ENCODE data around the gene PPM1H. TPM values are rescaled to one million over a fixed set of nuclear protein-coding genes. Genes with fewer than 3 reads are reported as not detected.

PPM1H gene
- total and polyA plus RNA-seq, 2 of the 8 experiments (the other 6 are each of a cell fraction or from before 2014, with no cell fraction given): 16.4 to 36.1 TPM

DNA sequence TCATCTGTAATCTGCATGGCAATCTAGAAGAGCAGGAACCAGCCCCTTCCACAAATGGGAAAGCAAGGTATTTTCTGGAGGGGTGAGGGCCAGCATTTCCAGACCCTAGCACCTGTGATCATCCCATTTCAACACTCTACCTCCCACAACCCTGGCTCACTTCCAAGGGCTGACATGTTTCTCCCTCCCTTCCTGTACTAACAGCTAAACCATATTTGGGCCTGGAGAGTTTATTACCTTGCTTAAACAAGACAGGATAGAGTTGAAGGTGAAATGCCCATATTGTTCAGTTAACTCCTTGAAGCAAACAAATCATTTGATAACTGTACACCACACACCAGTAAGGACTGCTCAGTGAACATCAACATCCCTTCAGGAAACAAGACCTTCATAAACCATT, 158.4 kb downstream of the PPM1H start:
- no peak overlapping the region for H2BK12ac ChIP-seq (ENCODE audit: low read depth, low read length)
- TF ChIP-seq CBX8 (IDR thresholded peaks at IDR 0.05; ENCODE audit: borderline replicate concordance, low read depth, low read length): no peak
- no peak for TF ChIP-seq CBX5 (IDR thresholded peaks at IDR 0.05; ENCODE audit: low read depth, low read length)
- no peak for TF ChIP-seq EP300 (IDR thresholded peaks at IDR 0.05; ENCODE audit: borderline replicate concordance in 1 of 2, low read depth in 2 of 2, low read length in 2 of 2)
- TF ChIP-seq ZNF274 (IDR thresholded peaks at IDR 0.05; ENCODE audit: borderline replicate concordance, extremely low read depth, low read length): no peak
- TF ChIP-seq KDM4A (IDR thresholded peaks at IDR 0.05; ENCODE audit: low read depth, low read length, severe bottlenecking): no peak
- TF ChIP-seq HDAC6 (IDR thresholded peaks at IDR 0.05; ENCODE audit: low read depth, low read length): no peak
- no peak for TF ChIP-seq TEAD4 (IDR thresholded peaks at IDR 0.05; ENCODE audit: low read depth, low read length)
- TF ChIP-seq CEBPB (IDR thresholded peaks at IDR 0.05; ENCODE audit: low read depth, low read length): no peak
- TF ChIP-seq CHD2 (IDR thresholded peaks at IDR 0.05; ENCODE audit: low read length): no peak
- TF ChIP-seq, protein P1, sequence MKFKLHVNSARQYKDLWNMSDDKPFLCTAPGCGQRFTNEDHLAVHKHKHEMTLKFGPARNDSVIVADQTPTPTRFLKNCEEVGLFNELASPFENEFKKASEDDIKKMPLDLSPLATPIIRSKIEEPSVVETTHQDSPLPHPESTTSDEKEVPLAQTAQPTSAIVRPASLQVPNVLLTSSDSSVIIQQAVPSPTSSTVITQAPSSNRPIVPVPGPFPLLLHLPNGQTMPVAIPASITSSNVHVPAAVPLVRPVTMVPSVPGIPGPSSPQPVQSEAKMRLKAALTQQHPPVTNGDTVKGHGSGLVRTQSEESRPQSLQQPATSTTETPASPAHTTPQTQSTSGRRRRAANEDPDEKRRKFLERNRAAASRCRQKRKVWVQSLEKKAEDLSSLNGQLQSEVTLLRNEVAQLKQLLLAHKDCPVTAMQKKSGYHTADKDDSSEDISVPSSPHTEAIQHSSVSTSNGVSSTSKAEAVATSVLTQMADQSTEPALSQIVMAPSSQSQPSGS (IDR thresholded peaks at IDR 0.05; ENCODE audit: low read length): no peak
- TF ChIP-seq, protein P2, sequence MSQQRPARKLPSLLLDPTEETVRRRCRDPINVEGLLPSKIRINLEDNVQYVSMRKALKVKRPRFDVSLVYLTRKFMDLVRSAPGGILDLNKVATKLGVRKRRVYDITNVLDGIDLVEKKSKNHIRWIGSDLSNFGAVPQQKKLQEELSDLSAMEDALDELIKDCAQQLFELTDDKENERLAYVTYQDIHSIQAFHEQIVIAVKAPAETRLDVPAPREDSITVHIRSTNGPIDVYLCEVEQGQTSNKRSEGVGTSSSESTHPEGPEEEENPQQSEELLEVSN (IDR thresholded peaks at IDR 0.05): no peak
- TF ChIP-seq BCL11A (IDR thresholded peaks at IDR 0.05; ENCODE audit: low read depth in 2 of 2, low read length in 2 of 2): no peak
- TF ChIP-seq TCF12 (IDR thresholded peaks at IDR 0.05; ENCODE audit: low read depth, low read length): no peak

More for the DNA sequence above, 158.4 kb downstream of the PPM1H start:
- no peaks in the 10 kb centered on the region for H3K9me3 ChIP-seq (ENCODE audit: insufficient read depth in 2 of 2, low read depth in 1 of 2, low read length in 1 of 2)
- H3K36me3 ChIP-seq (ENCODE audit: control insufficient read depth in 2 of 4, insufficient read depth in 4 of 4, low read length in 3 of 4): no peaks in the 10 kb centered on the region
- H4K8ac ChIP-seq (ENCODE audit: extremely low read depth, insufficient read depth, low read length): no peak overlapping the region
- H3K4me1 ChIP-seq (replicated peaks in 1 of 4; ENCODE audit: control insufficient read depth in 3 of 4, insufficient read depth in 4 of 4, low read length in 3 of 4): peaks cover 0 to 4% (median 2%) of the 10 kb centered on the region in 4 experiments; a peak in 3 of 7 replicates
- no peaks in the 10 kb centered on the region for H3K27me3 ChIP-seq (replicated peaks in 1 of 4; ENCODE audit: control insufficient read depth in 3 of 4, extremely low read depth in 1 of 4, insufficient read depth in 3 of 4, low read length in 3 of 4)
- no peak overlapping the region for H3K4me2 ChIP-seq (ENCODE audit: insufficient read depth in 1 of 2, low read depth in 2 of 2, low read length in 2 of 2)
- no peak overlapping the region for H4K91ac ChIP-seq (replicated peaks; ENCODE audit: insufficient read length, low read length)
- H2BK120ac ChIP-seq (replicated peaks; ENCODE audit: low read depth, low read length): no peak overlapping the region
- CTCF ChIA-PET (ENCODE audit: partially characterized antibody): interaction anchor here (1.4 kb wide), 1 partner anchor 195 kb away, joined by 5 read pairs; no protein-coding TSS in a partner anchor
- H2BK15ac ChIP-seq (ENCODE audit: low read length): no peak overlapping the region
- DNase-seq (ENCODE audit: low read depth in 1 of 2, low spot score in 2 of 2): no peak
- no peaks in the 10 kb centered on the region for H3K79me1 ChIP-seq (ENCODE audit: low read depth, low read length)
- H4K5ac ChIP-seq (ENCODE audit: insufficient read length, low read depth, low read length): no peak overlapping the region
- no peak overlapping the region for H2AFZ ChIP-seq (ENCODE audit: low read length)
- H3K18ac ChIP-seq (ENCODE audit: extremely low read depth, low read length): no peak overlapping the region
- no peak overlapping the region for H3K4me3 ChIP-seq (ENCODE audit: extremely low read depth in 1 of 4, insufficient read depth in 2 of 4, low read depth in 3 of 4, low read length in 4 of 4)
- H3K79me2 ChIP-seq (ENCODE audit: control insufficient read depth in 1 of 2, insufficient read depth in 2 of 2, low read length in 2 of 2): no peaks in the 10 kb centered on the region
- no peak overlapping the region for H2AK5ac ChIP-seq (ENCODE audit: low read depth, low read length)
- H3K4ac ChIP-seq (replicated peaks; ENCODE audit: insufficient read length, low read depth, low read length): no peak overlapping the region
- no peak overlapping the region for H3K23ac ChIP-seq (ENCODE audit: insufficient read length)
- H4K20me1 ChIP-seq (replicated peaks in 1 of 2; ENCODE audit: control insufficient read depth in 1 of 2, insufficient read depth in 2 of 2, low read length in 2 of 2): no peaks in the 10 kb centered on the region
- H3K27ac ChIP-seq (ENCODE audit: low read depth, low read length): no peak overlapping the region
- H2BK20ac ChIP-seq (ENCODE audit: low read length): no peak overlapping the region
- no peak overlapping the region for H2BK5ac ChIP-seq (ENCODE audit: low read depth, low read length)
- no peaks in the 10 kb centered on the region for H3K23me2 ChIP-seq (ENCODE audit: low read depth, low read length)
- H3K14ac ChIP-seq (ENCODE audit: insufficient read length): no peak overlapping the region
- no peak overlapping the region for H3K56ac ChIP-seq (replicated peaks; ENCODE audit: insufficient read length, low read depth, low read length)
- FAIRE-seq: no peak
- no peak overlapping the region for H3K9ac ChIP-seq (replicated peaks in 1 of 4; ENCODE audit: extremely low read depth in 1 of 4, low read depth in 3 of 4, low read length in 3 of 4)
- POLR2A ChIA-PET (ENCODE audit: partially characterized antibody): interaction anchor here (1.3 kb wide), 1 partner anchor 23 kb away, joined by 3 read pairs; no protein-coding TSS in a partner anchor
